Measurements from ENCODE around the gene UPK1A.

DNA sequence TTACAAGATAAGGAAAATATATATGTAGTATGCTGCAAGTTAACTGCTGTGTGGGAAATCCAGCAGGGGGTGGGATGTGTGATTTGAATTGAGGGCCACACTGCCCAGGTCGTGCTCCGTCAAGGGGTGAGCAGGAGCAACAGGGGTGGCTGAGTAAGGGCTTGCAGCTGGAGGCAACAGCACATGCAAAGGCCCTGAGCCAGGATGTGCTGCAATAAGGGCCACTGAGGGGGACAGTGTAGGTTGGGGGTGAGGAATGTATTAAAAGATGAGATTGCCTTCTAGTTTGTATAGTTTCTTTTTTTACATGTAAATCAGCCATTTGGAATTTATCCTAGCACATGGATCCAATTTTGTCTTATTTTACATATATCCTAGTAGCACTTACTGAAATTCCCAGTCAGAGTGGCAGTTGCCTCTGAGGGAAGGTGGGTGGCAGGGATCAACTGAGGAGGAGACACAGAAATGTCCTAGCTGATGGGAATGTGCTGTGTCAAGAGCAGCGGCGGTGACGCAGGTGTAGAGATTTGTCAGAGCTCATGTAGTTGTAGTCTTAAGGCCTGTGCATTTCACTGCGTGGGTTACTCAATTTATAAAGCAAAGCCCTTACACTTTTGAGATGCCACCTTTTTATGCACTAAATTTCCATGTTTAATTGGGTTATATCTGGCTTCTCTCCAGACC is 42.8 kb upstream of the UPK1A start:
- no peak for TF ChIP-seq EP300 (IDR thresholded peaks at IDR 0.05; ENCODE audit: borderline replicate concordance in 1 of 2, low read depth in 2 of 2, low read length in 2 of 2)
- TF ChIP-seq, protein P1, sequence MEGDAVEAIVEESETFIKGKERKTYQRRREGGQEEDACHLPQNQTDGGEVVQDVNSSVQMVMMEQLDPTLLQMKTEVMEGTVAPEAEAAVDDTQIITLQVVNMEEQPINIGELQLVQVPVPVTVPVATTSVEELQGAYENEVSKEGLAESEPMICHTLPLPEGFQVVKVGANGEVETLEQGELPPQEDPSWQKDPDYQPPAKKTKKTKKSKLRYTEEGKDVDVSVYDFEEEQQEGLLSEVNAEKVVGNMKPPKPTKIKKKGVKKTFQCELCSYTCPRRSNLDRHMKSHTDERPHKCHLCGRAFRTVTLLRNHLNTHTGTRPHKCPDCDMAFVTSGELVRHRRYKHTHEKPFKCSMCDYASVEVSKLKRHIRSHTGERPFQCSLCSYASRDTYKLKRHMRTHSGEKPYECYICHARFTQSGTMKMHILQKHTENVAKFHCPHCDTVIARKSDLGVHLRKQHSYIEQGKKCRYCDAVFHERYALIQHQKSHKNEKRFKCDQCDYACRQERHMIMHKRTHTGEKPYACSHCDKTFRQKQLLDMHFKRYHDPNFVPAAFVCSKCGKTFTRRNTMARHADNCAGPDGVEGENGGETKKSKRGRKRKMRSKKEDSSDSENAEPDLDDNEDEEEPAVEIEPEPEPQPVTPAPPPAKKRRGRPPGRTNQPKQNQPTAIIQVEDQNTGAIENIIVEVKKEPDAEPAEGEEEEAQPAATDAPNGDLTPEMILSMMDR (IDR thresholded peaks at IDR 0.05; ENCODE audit: control extremely low read depth in 1 of 3, insufficient read depth in 1 of 3, low read depth in 1 of 3, low read length in 3 of 3) = no peak
- TF ChIP-seq HDAC2 (IDR thresholded peaks at IDR 0.05; ENCODE audit: borderline replicate concordance in 1 of 2, low read depth in 2 of 2, low read length in 2 of 2) = no peak
- TF ChIP-seq, protein P2, sequence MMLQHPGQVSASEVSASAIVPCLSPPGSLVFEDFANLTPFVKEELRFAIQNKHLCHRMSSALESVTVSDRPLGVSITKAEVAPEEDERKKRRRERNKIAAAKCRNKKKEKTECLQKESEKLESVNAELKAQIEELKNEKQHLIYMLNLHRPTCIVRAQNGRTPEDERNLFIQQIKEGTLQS (IDR thresholded peaks at IDR 0.05; ENCODE audit: insufficient read depth, low read depth, low read length) = no peak
- no peak for TF ChIP-seq POLR2AphosphoS5 (IDR thresholded peaks at IDR 0.05; ENCODE audit: low read depth, low read length)
- TF ChIP-seq, protein P3, sequence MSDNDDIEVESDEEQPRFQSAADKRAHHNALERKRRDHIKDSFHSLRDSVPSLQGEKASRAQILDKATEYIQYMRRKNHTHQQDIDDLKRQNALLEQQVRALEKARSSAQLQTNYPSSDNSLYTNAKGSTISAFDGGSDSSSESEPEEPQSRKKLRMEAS (IDR thresholded peaks at IDR 0.05) = no peak
- no peak for TF ChIP-seq GTF2F1 (IDR thresholded peaks at IDR 0.05; ENCODE audit: borderline replicate concordance, low read depth, low read length)

Data from H1 (cell line).